ENCODE data around the gene MAGI1. TPM values are rescaled to one million over a fixed set of nuclear protein-coding genes. Genes with fewer than 3 reads are reported as not detected.

MAGI1 gene
- total RNA-seq, 1 experiment from 2014 or later = 38.6 TPM

DNA sequence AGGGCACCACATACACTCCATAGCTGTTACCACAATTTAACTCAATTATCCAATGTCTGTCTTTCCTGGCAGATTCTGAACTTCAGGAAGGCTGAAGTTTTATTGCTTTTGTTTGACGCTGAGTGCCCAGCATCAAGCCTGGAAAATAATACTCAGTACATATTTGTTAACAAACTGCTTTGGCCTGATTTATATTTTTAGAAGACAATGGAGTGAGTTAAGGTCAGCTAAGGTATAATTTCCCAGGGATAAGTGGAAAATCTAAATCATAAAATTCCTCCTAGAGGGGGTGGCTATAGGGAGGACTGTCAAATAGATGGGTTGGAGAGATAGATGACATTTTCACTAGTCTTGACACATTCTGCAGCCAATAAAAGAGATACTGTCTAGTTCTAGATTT, 691.6 kb downstream of the MAGI1 start:
- POLR2A ChIA-PET = no interaction called here
- Histone ChIP-seq H3K9ac (ENCODE audit: low read length) (no peak overlapping the region), H3K27ac (ENCODE audit: low read depth, low read length) (no peak overlapping the region), H2AFZ (ENCODE audit: low read depth, low read length, poor library complexity, severe bottlenecking) (no peak overlapping the region), H3K4me1 (ENCODE audit: control insufficient read depth in 1 of 2, insufficient read depth in 2 of 2, low read length in 2 of 2) (no peaks in the 10 kb centered on the region), H4K20me1 (ENCODE audit: insufficient read depth) (no peaks in the 10 kb centered on the region), H3K9me3 (ENCODE audit: control insufficient read depth in 1 of 2, insufficient read depth in 1 of 2, low read depth in 1 of 2, low read length in 2 of 2) (no peaks in the 10 kb centered on the region), H3K27me3 (ENCODE audit: insufficient read depth, low read length) (no peaks in the 10 kb centered on the region), H3K9me2 (ENCODE audit: insufficient read depth) (no peaks in the 10 kb centered on the region), H3K4me3 (replicated peaks in 1 of 2; ENCODE audit: low read depth in 1 of 2, low read length in 2 of 2) (no peak overlapping the region), H3K79me2 (ENCODE audit: insufficient read depth, low read length) (no peaks in the 10 kb centered on the region), H3K36me3 (ENCODE audit: control insufficient read depth in 1 of 2, insufficient read depth in 2 of 2, low read length in 2 of 2) (no peaks in the 10 kb centered on the region), H3K4me2 (ENCODE audit: low read length) (no peak overlapping the region)
- TF ChIP-seq, protein P1, sequence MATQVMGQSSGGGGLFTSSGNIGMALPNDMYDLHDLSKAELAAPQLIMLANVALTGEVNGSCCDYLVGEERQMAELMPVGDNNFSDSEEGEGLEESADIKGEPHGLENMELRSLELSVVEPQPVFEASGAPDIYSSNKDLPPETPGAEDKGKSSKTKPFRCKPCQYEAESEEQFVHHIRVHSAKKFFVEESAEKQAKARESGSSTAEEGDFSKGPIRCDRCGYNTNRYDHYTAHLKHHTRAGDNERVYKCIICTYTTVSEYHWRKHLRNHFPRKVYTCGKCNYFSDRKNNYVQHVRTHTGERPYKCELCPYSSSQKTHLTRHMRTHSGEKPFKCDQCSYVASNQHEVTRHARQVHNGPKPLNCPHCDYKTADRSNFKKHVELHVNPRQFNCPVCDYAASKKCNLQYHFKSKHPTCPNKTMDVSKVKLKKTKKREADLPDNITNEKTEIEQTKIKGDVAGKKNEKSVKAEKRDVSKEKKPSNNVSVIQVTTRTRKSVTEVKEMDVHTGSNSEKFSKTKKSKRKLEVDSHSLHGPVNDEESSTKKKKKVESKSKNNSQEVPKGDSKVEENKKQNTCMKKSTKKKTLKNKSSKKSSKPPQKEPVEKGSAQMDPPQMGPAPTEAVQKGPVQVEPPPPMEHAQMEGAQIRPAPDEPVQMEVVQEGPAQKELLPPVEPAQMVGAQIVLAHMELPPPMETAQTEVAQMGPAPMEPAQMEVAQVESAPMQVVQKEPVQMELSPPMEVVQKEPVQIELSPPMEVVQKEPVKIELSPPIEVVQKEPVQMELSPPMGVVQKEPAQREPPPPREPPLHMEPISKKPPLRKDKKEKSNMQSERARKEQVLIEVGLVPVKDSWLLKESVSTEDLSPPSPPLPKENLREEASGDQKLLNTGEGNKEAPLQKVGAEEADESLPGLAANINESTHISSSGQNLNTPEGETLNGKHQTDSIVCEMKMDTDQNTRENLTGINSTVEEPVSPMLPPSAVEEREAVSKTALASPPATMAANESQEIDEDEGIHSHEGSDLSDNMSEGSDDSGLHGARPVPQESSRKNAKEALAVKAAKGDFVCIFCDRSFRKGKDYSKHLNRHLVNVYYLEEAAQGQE (IDR thresholded peaks at IDR 0.05; ENCODE audit: low read depth) = no peak
- TF ChIP-seq SP1 (IDR thresholded peaks at IDR 0.05; ENCODE audit: low read depth) (no peak), ZNF274 (IDR thresholded peaks at IDR 0.05; ENCODE audit: low read depth, low read length) (no peak), SIN3A (IDR thresholded peaks at IDR 0.05; ENCODE audit: low read depth) (no peak)
- intact Hi-C loops (cut with micrococcal nuclease) = no loop called here
- no TSS peak for BruUV-seq (replicated peaks)
- CTCF ChIA-PET = no interaction called here
- DNase-seq (ENCODE audit: low read depth, low spot score) = no peak
- RAD21 ChIA-PET (ENCODE audit: low non-redundant PET in 1 of 2, low total read pairs in 2 of 2, uncharacterized antibody in 2 of 2, unreplicated experiment in 2 of 2) = no interaction called here
- no peak for ATAC-seq

DNA sequence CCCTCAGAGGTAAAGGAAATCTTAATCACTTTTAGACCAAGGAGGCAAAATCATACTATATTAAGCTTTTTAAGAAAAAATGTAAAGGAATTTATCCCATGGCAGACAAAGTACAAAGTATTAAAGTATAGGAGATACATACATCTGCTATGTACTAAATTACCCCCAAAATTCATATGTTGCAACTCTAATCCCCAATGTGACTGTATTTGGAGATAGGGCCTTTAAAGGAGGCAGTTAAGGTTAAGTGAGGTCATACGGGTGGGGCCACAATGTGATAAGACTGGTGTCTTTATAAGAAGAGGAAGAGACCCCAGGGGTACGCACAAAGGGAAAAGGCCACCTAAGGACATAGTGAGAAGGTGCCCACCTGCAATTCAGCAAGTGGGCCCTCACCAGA, 693.9 kb downstream of the MAGI1 start:
- no peaks in the 10 kb centered on the region for H3K9me2 ChIP-seq (ENCODE audit: insufficient read depth)
- ChIA-PET CTCF (no interaction called here), RAD21 (ENCODE audit: low non-redundant PET in 1 of 2, low total read pairs in 2 of 2, uncharacterized antibody in 2 of 2, unreplicated experiment in 2 of 2) (no interaction called here), POLR2A (no interaction called here)
- no peak overlapping the region for H3K27ac ChIP-seq (ENCODE audit: low read depth, low read length)
- DNase-seq (ENCODE audit: low read depth, low spot score) = no peak
- H3K4me1 ChIP-seq (ENCODE audit: control insufficient read depth in 1 of 2, insufficient read depth in 2 of 2, low read length in 2 of 2) = no peaks in the 10 kb centered on the region
- H3K36me3 ChIP-seq (ENCODE audit: control insufficient read depth in 1 of 2, insufficient read depth in 2 of 2, low read length in 2 of 2) = no peaks in the 10 kb centered on the region
- H3K79me2 ChIP-seq (ENCODE audit: insufficient read depth, low read length) = no peaks in the 10 kb centered on the region
- no peaks in the 10 kb centered on the region for H3K9me3 ChIP-seq (ENCODE audit: control insufficient read depth in 1 of 2, insufficient read depth in 1 of 2, low read depth in 1 of 2, low read length in 2 of 2)
- intact Hi-C loops (cut with micrococcal nuclease) = loop anchor here (5.0 kb wide), 2 partner anchors 387 to 813 kb away; no protein-coding TSS in a partner anchor
- ATAC-seq = no peak
- no peak overlapping the region for H3K4me2 ChIP-seq (ENCODE audit: low read length)
- no peaks in the 10 kb centered on the region for H4K20me1 ChIP-seq (ENCODE audit: insufficient read depth)
- no peak overlapping the region for H2AFZ ChIP-seq (ENCODE audit: low read depth, low read length, poor library complexity, severe bottlenecking)
- BruUV-seq (replicated peaks) = no TSS peak
- H3K27me3 ChIP-seq (ENCODE audit: insufficient read depth, low read length) = 0 out of 2 replicates have a peak, but pooled peaks cover 6% of the 10 kb centered on the region
- no peak overlapping the region for H3K4me3 ChIP-seq (replicated peaks in 1 of 2; ENCODE audit: low read depth in 1 of 2, low read length in 2 of 2)
- no peak overlapping the region for H3K9ac ChIP-seq (ENCODE audit: low read length)
- TF ChIP-seq JUND (IDR thresholded peaks at IDR 0.05) = no peak
- TF ChIP-seq, protein P1 (IDR thresholded peaks at IDR 0.05; ENCODE audit: low read depth) = no peak
- TF ChIP-seq EZH2phosphoT487 (IDR thresholded peaks at IDR 0.05; ENCODE audit: borderline replicate concordance) = no peak
- no peak for TF ChIP-seq ZFX (IDR thresholded peaks at IDR 0.05)
- no peak for TF ChIP-seq CEBPB (IDR thresholded peaks at IDR 0.05; ENCODE audit: low read depth)
- TF ChIP-seq RAD21 (IDR thresholded peaks at IDR 0.05; ENCODE audit: low read depth) = no peak
- no peak for TF ChIP-seq ZNF274 (IDR thresholded peaks at IDR 0.05; ENCODE audit: low read depth, low read length)
- TF ChIP-seq, protein P2, sequence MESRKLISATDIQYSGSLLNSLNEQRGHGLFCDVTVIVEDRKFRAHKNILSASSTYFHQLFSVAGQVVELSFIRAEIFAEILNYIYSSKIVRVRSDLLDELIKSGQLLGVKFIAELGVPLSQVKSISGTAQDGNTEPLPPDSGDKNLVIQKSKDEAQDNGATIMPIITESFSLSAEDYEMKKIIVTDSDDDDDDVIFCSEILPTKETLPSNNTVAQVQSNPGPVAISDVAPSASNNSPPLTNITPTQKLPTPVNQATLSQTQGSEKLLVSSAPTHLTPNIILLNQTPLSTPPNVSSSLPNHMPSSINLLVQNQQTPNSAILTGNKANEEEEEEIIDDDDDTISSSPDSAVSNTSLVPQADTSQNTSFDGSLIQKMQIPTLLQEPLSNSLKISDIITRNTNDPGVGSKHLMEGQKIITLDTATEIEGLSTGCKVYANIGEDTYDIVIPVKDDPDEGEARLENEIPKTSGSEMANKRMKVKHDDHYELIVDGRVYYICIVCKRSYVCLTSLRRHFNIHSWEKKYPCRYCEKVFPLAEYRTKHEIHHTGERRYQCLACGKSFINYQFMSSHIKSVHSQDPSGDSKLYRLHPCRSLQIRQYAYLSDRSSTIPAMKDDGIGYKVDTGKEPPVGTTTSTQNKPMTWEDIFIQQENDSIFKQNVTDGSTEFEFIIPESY (IDR thresholded peaks at IDR 0.05; ENCODE audit: extremely low read depth, insufficient replicate concordance, low read length) = no peak
- no peak for TF ChIP-seq FOSL1 (IDR thresholded peaks at IDR 0.05; ENCODE audit: low read depth)
- no peak for TF ChIP-seq TCF7L2 (IDR thresholded peaks at IDR 0.05; ENCODE audit: borderline replicate concordance, extremely low read depth, insufficient read depth, insufficient read length)
